ENCODE data around the gene MAST4. TPM values are rescaled to one million over a fixed set of nuclear protein-coding genes. Genes with fewer than 3 reads are reported as not detected.

The MAST4 gene
- total RNA-seq, 1 donor from 2014 or later, result 17.2 TPM

DNA sequence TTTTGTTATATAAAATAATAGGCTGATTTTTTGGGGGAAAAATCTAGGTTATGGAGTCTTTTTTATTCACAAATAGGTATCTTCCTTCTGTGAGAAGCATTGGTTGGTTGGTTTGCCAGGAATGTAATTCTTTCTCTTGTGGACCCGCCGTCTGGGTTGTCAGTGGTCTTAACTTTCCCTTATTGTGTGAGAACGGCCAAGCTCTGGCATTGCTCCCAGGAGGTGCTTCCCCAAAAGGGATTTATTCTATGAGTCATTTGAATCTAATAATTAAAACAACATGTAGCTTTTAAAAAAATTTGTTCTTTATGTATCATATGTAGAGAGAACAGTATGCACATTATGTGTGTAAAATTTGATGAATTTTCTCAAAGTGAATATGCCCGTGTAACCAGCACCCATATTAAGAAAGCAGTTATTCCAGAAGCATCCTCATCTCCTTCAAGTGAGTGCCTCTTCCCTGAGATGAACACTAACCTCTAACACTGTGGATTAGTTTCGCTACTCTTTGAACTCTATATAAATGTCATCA is 114.4 kb downstream of the MAST4 start:
- no peaks in the 10 kb centered on the region for H3K36me3 Mint-ChIP-seq (ENCODE audit: low read depth)
- TF ChIP-seq, protein P1, sequence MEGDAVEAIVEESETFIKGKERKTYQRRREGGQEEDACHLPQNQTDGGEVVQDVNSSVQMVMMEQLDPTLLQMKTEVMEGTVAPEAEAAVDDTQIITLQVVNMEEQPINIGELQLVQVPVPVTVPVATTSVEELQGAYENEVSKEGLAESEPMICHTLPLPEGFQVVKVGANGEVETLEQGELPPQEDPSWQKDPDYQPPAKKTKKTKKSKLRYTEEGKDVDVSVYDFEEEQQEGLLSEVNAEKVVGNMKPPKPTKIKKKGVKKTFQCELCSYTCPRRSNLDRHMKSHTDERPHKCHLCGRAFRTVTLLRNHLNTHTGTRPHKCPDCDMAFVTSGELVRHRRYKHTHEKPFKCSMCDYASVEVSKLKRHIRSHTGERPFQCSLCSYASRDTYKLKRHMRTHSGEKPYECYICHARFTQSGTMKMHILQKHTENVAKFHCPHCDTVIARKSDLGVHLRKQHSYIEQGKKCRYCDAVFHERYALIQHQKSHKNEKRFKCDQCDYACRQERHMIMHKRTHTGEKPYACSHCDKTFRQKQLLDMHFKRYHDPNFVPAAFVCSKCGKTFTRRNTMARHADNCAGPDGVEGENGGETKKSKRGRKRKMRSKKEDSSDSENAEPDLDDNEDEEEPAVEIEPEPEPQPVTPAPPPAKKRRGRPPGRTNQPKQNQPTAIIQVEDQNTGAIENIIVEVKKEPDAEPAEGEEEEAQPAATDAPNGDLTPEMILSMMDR (IDR thresholded peaks at IDR 0.05), result no peak
- peaks cover 4% of the 10 kb centered on the region for H3K4me1 Mint-ChIP-seq
- H3K4me3 Mint-ChIP-seq, result no peak overlapping the region
- DNase-seq (no peak), ATAC-seq (ENCODE audit: low read depth) (no peak)
- H3K27ac Mint-ChIP-seq, result no peak overlapping the region
- no peaks in the 10 kb centered on the region for H3K27me3 Mint-ChIP-seq
- intact Hi-C loops (cut with micrococcal nuclease), result no loop called here
- H3K9me3 Mint-ChIP-seq, result peaks cover 10% of the 10 kb centered on the region
- ChIA-PET POLR2A (no interaction called here), CTCF (no interaction called here)

DNA sequence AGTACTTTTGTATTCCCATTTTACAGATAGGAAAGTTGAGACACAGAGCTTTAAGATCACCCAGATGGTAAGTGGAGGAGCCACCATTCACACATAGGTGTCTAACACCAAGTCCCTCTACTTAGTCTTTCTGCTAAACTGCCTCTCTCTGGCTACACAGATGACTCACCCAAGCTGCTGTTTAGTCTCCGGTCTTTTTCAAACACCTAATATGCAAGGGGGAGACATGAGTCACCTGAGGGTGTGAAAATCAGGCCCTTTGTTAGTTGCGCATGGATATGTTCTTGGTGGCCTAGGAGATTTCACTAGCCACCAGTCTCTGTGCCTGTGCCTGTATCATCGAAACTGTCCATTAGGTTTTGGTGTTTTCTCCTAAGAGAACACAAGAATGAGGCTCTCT is 117.8 kb downstream of the MAST4 start:
- ChIA-PET CTCF (no interaction called here), POLR2A (no interaction called here)
- DNase-seq, result no peak
- no peaks in the 10 kb centered on the region for H3K36me3 Mint-ChIP-seq (ENCODE audit: low read depth)
- intact Hi-C loops (cut with micrococcal nuclease), result no loop called here
- H3K27me3 Mint-ChIP-seq, result no peaks in the 10 kb centered on the region
- H3K4me1 Mint-ChIP-seq, result no peaks in the 10 kb centered on the region
- TF ChIP-seq, protein P1 (IDR thresholded peaks at IDR 0.05), result no peak
- H3K4me3 Mint-ChIP-seq, result no peak overlapping the region
- ATAC-seq (ENCODE audit: low read depth), result no peak
- H3K27ac Mint-ChIP-seq, result no peak overlapping the region
- peaks cover 10% of the 10 kb centered on the region for H3K9me3 Mint-ChIP-seq

DNA sequence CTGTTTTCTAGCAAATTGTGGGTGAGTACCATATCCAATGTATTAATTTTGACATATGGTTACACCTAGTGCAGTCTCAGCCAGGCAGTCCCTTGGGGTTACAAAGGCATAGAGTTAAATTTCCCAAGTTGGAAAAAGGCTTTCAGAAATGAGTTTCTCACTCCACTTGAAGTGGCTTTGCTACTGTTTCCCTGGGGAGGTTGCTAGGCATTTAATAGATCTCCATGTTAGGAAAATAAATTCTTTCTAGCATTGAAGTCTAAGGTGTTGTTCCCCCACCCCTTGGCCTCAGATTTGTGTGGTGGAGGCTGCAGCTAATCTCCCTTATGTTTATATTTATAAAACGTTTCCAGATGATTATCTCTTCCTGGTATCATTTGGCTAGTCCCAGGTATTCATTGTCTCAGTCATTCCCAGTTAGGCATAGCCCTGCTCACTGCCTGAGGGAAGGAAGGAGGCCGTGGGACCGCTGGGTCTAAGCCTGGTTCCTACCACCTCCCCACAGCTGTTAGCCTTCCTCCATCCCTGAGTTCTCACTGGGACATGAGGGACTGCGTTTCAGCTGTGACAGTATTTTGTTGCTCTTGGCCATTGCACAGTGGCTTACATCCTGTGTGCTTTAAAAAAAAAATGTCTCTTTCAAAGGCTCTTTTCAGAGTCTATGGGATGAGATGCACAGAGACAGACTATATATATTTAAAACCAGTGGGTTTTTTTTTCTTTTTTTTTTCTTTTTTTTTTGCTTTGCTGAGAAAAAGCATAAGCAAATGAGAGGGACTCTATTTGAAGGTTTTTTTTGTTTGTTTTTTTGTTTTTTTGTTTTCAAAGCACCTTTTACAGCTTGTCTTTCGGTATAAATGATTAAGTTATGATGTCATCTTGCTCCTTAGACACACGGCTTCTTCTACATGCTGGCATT is 121.5 kb downstream of the MAST4 start:
- CTCF ChIA-PET, result interaction anchor here (1.5 kb wide), 1 partner anchor 411 kb away, joined by 5 read pairs; no protein-coding TSS in a partner anchor
- Mint-ChIP-seq H3K36me3 (ENCODE audit: low read depth) (no peaks in the 10 kb centered on the region), H3K27me3 (no peaks in the 10 kb centered on the region), H3K4me1 (no peaks in the 10 kb centered on the region), H3K4me3 (no peak overlapping the region), H3K9me3 (no peaks in the 10 kb centered on the region), H3K27ac (no peak overlapping the region)
- TF ChIP-seq, protein P1 (IDR thresholded peaks at IDR 0.05), result no peak
- intact Hi-C loops (cut with micrococcal nuclease), result no loop called here
- ATAC-seq (ENCODE audit: low read depth) (no peak), DNase-seq (no peak)
- POLR2A ChIA-PET, result no interaction called here

DNA sequence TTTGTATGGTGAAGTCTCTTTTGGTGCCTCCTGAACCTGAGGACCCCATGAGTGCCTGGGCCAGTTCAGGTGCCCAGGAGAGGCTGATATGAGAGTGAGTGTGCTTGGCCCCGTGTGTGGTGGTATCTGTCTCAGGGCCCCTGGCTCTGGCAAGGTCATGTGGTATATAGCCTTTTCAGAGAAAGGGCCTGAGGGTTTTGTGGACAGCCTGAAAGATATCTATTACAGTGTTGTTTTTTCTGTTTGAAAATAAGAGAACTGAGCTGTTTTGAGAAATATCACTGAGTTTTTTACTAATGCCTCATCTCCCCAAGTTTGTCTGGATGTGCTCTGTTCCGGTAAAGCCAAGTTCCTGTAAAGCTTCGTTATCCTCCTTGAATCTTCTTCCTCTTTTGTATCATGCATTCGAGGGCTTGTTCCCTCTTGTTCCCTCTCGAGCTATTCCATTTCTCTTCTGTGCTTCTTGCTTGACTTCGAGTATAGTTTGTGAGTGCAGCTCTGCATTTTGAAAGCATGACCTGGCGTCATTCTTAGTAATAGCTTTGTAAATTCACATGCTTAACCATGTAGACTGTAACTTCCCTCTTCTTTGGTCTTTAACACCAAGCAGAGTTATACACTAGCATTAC is 122.3 kb downstream of the MAST4 start:
- H3K4me1 Mint-ChIP-seq, result no peaks in the 10 kb centered on the region
- H3K36me3 Mint-ChIP-seq (ENCODE audit: low read depth), result no peaks in the 10 kb centered on the region
- ChIA-PET POLR2A (no interaction called here), CTCF (interaction anchor here (1.5 kb wide), 1 partner anchor 412 kb away, joined by 5 read pairs; no protein-coding TSS in a partner anchor)
- no peaks in the 10 kb centered on the region for H3K9me3 Mint-ChIP-seq
- TF ChIP-seq, protein P1 (IDR thresholded peaks at IDR 0.05), result no peak
- no peaks in the 10 kb centered on the region for H3K27me3 Mint-ChIP-seq
- intact Hi-C loops (cut with micrococcal nuclease), result no loop called here
- no peak overlapping the region for H3K27ac Mint-ChIP-seq
- no peak for ATAC-seq (ENCODE audit: low read depth)
- no peak for DNase-seq
- no peak overlapping the region for H3K4me3 Mint-ChIP-seq

DNA sequence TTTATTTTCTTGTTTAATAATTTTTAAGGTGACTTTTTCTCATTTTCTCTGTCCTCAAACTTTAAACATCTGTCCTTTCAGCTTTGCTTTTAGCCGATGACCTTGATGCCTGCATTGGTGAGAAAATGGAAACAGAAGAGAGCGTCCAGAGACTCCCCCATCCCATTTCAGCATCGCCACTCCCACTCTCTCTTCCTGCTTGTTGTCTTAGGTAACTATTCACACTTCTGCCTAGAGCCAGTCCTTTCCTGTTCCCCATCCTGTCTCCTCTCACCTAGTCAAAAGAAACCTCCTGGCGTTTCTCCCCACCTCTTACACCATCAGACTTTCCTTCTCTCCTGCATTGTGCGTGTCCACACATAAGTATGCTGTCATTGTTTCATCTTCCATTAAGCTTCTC is 124.6 kb downstream of the MAST4 start:
- Mint-ChIP-seq H3K4me3 (no peak overlapping the region), H3K4me1 (no peaks in the 10 kb centered on the region), H3K36me3 (ENCODE audit: low read depth) (no peaks in the 10 kb centered on the region), H3K27ac (no peak overlapping the region), H3K27me3 (no peaks in the 10 kb centered on the region), H3K9me3 (no peaks in the 10 kb centered on the region)
- CTCF ChIA-PET, result no interaction called here
- intact Hi-C loops (cut with micrococcal nuclease), result no loop called here
- POLR2A ChIA-PET, result no interaction called here
- DNase-seq (no peak), ATAC-seq (ENCODE audit: low read depth) (no peak)
- TF ChIP-seq, protein P1 (IDR thresholded peaks at IDR 0.05), result no peak

Measured in activated B cell treated with CpG ODN at 0.5 μM for 24 hours (primary cell).